ENCODE data around the gene FSHR. TPM values are rescaled to one million over a fixed set of nuclear protein-coding genes. Genes with fewer than 3 reads are reported as not detected.

FSHR gene
- total RNA-seq, 1 donor, result under 0.01 TPM

DNA sequence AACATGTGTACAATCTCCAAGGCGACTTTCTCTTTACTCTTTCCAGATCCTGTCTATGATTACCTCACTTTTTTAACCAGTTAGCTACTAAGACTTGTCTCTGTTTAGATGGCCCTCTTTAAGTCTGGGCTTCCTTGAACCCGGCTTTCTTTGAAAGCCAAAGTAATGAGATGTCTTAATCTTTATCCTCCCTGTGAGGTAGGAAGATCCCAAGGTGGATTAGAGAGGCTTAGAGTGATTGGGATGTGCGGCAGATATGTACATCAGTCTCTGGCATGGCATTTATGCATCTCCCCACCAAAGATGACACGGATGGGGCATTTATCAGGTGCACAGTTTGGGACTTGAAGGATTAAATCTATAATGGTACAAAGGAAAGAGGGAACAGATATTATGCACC lies 186.3 kb downstream of the FSHR start:
- DNase-seq (ENCODE audit: low read depth in 2 of 3, low spot score in 2 of 3), result no peak

DNA sequence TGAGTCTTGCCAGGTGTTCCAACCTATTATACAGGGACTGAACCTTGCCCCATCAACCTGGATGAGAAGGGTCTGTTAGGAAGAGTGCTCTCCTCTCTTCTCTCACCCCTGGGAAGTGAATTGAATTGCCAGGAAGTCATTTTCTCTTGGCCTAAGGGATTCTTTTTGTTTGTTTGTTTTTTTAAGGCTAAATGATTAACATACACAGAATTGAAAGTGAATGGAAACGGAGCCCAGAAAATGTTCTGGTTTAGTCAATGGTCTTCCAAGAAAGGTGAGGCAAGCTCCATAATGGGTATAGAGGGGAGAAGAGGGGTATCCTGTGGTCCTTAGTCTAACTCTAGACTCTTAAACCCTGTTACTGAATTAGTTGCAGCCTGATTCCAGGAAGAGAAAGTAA lies 189.1 kb downstream of the FSHR start:
- DNase-seq (ENCODE audit: low read depth in 2 of 3, low spot score in 2 of 3), result no peak

DNA sequence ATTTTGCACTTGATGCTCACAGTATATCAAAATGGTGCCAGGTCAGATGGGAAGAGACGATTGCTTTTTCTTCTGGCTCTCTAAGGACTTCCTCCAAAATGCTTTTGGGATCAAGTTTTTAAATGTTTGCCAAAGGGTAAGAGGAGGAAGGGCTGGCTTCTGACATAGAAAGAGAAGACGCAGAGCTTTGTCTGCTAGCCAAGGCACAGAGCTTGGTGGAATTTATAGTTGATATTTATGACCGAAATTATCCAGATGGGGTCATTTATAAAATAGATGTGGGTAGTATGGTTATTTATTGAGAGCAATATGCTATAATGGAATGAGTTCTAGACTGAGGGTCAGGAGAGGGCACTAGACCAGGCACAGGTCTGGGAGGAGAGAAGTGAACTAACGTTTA lies 193.3 kb downstream of the FSHR start:
- no peak for DNase-seq (ENCODE audit: low read depth in 2 of 3, low spot score in 2 of 3)

GRCh38 chr2:48954935-48955334 lies 199.4 kb downstream of the FSHR start:
- no peak for DNase-seq (ENCODE audit: low read depth in 2 of 3, low spot score in 2 of 3)

DNA sequence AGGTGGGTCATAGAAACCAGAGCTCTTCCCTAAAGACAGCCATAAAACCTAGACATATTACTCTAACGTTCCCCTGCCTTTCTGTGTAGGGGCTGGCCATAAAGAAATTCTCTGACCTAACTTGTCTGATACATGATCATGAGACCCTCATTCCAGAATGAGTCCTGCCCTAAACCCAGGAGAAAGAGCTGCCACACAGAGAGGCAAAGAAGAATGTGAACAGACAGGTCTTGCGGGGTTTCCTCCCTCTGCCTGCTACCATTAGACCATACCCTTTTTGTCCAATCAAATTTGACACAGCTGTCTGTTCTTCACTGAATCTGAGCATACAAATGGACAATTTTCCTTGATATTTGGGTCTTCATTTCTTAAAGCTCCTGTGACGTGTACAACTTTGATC lies 200.0 kb downstream of the FSHR start:
- no peak for DNase-seq (ENCODE audit: low read depth in 2 of 3, low spot score in 2 of 3)

GRCh38 chr2:48952614-48953013 lies 201.7 kb downstream of the FSHR start:
- no peak for DNase-seq (ENCODE audit: low read depth in 2 of 3, low spot score in 2 of 3)

DNA sequence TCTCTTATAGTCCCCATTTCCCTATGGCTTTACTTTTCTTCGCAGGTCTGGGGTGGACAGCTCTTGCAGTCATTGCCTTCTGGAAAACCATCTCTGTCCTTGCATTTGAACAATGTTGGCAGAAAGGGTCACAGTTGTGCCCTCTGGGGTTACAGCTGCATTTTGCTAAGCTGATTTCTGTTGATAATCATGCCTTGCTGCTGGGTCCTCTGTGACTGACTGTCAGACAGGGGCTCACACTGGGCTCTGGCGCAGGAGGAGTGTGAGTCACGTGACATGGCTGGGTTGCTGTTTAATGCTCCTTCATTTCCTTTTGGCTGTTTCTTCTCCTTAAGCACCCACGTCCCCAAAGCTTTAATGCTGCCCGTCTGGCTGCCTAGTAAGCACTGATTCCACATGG lies 202.2 kb downstream of the FSHR start:
- DNase-seq (ENCODE audit: low read depth in 2 of 3, low spot score in 2 of 3), result peak in 1 of 3 donors; percentile 3

GRCh38 chr2:48948400-48949125 lies 205.8 kb downstream of the FSHR start:
- DNase-seq (ENCODE audit: low read depth in 2 of 3, low spot score in 2 of 3), result no peak

DNA sequence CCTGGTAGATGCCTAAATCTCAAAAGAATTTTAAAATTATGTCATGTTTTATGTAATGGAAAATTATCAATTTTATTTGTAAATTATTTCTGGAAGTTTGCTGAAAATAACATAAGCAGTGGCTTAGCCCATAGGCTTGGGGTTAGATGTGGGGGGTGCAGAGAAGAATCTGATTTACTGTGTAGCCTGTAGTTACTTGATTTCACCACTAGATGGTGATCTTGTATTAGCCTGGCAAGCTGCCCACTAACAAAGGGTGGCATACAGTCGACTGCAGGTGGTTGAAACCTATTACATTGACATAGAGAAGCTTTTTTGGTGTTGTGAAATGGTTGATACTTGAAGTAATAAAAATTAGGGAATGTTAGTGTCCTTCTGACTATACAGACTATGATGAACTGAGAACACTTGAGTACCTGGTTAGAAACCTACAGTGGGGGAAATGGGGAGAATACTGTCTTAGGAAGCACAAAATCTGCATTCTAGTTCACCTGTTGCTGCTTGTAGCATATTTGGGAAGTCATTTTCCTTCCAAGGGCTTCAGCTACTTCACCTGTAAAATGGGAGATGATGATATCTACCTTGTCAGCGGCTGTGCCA lies 207.8 kb downstream of the FSHR start:
- DNase-seq (ENCODE audit: low read depth in 2 of 3, low spot score in 2 of 3), result peak in 2 of 3 donors; percentile 39 to 76

DNA sequence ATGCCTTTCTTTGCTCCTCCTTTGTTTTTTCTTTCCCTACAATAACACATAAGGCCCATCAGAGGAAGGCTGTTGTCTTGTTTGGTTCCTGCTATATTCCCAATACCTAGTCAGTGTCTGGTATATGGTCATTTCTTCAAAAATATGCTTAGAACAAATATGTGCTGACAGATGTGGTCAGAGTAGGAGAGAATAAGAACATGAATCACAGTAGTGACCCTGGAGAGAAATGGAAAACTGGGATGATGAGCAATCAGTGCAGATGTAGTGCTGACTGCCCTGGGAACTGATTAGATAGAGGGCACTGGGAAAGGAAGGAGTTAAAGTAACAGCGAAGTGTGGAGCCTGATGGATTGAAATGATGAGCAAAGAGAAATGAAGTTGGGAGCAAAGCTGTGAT lies 209.4 kb downstream of the FSHR start:
- no peak for DNase-seq (ENCODE audit: low read depth in 2 of 3, low spot score in 2 of 3)

DNA sequence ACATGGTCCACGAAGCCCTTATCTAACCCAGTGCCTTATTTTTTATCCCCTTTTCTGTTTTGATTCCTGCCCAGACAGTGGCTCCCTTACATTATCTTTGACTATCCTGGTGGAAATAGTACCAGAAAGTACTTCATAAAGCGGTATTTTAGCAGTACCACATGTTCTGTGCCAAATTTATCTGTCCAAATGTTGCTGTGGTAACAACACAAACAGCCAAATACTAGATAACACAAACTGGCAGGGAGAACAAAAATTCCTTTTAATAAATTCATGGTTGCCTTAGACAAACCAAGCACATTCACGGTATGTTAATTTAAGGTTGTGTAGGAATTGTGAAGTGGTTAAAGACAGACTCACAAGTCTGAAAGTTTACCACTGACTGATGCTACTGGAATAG lies 210.9 kb downstream of the FSHR start:
- DNase-seq (ENCODE audit: low read depth in 2 of 3, low spot score in 2 of 3), result no peak

GRCh38 chr2:48941908-48942307 lies 212.4 kb downstream of the FSHR start:
- no peak for DNase-seq (ENCODE audit: low read depth in 2 of 3, low spot score in 2 of 3)

DNA sequence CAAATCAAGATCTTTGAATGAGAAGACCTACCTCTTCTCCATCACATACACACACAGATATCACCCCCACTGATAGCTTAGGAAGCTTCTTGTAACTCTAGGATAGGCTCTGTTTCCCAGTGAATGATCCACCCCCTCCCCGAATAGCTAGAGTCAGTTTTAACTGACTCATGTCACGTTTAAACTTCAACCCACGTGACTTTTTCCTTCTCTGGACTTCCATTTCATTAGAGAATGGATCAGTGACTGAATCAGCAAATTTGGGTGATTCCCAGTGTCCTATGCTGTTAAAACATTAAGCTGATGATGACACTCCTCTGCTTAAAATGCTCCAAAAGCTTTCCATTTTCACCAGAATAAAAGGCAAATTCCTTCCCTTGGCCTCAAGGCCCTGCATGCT lies 212.9 kb downstream of the FSHR start:
- DNase-seq (ENCODE audit: low read depth in 2 of 3, low spot score in 2 of 3), result no peak

GRCh38 chr2:48940606-48941005 lies 213.7 kb downstream of the FSHR start:
- no peak for DNase-seq (ENCODE audit: low read depth in 2 of 3, low spot score in 2 of 3)

- DNase-seq (ENCODE audit: low read depth in 2 of 3, low spot score in 2 of 3), result no peak
Measured at GRCh38 chr2:48939232-48939631, 215.1 kb downstream of the FSHR start.

DNA sequence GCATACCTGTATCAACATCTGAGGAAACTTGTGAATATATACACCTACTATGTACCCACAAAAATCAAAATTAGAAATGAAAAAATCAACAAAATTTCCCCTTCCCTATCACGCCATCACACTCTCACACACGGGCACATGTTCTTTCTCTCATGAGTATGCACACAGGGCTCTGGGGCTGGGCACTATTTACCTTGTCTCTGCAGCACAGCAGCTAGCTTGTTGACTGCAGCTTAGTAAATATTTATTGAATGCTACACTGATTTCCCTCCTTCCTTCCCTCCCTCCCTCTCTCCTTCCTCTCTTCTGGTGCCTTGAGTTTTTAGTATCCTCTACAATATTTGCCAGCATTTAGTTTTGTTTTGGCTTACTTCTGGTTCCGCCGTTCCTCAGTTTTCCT lies 216.1 kb downstream of the FSHR start:
- DNase-seq (ENCODE audit: low read depth in 2 of 3, low spot score in 2 of 3), result no peak

GRCh38 chr2:48934807-48935206 lies 219.5 kb downstream of the FSHR start:
- no peak for DNase-seq (ENCODE audit: low read depth in 2 of 3, low spot score in 2 of 3)

DNA sequence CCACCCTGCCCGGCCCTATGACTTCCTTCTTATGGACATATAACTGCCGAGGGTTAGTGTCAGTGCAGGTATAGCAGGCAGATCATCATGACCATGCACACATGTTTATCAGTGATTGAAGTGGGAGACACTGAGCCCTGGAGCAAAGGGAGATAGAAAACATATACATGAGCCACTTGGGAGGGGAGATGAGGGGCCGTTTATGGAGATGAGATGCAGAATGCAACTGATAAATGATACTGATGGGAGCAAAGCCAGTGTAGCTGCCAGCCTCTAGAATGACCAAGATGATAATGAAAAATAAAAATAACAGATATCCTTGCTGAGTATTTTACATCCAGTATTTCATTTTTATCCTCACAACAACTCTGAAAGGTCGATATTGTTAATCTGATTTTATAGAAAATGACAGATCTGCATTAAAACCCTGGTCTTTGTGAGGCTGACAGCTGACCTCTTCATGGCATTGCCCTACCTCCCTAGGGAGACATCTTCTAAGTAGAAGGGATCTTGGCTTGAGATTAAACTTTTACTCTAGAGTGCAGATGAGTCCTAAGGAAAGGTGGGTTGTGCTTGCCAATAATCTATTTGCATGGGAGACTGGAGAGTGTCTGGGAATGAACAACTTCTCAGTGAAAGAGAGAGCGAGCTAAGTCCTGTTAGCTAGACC lies 220.4 kb downstream of the FSHR start:
- no peak for DNase-seq (ENCODE audit: low read depth in 2 of 3, low spot score in 2 of 3)

DNA sequence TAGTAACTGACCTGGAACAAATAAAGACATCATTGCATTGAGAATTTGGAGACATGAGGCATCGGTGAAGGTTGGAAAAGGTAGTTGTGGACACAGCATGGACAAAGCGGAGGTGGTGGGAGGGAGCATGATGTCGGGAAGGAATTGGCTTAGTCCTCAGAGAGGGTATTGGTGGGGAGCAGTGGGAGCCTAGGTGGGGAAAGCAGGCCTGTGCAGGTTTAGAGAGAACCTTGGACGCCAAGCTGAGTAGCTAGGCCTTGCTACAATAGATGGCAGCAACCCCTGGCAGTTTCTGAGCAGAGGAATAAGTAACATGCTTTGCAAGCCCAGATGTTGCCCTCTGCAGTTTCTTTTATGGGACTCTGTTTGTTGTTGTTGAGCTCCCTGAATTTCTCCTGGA lies 221.6 kb downstream of the FSHR start:
- no peak for DNase-seq (ENCODE audit: low read depth in 2 of 3, low spot score in 2 of 3)

- no peak for DNase-seq (ENCODE audit: low read depth in 2 of 3, low spot score in 2 of 3)
Measured at GRCh38 chr2:48929571-48930301, 224.6 kb downstream of the FSHR start.

- DNase-seq (ENCODE audit: low read depth in 2 of 3, low spot score in 2 of 3), result no peak
Measured at GRCh38 chr2:48927355-48927754, 227.0 kb downstream of the FSHR start.
